Stimulated activated CD8-positive, alpha-beta memory T cell treated with anti-CD3 and anti-CD28 coated beads, Interleukin-2, amount 100 ng/mL, for 48 hours (primary cell): ENCODE measurements around the gene GBX1.

Experiments
- DNase-seq, 2 donors: peaks; one replicate each; pipeline ENCODE4 v3.0.0-alpha.2; 2020; ENCODE audit warnings: low read depth in 2 of 2

GBX1 gene

DNA sequence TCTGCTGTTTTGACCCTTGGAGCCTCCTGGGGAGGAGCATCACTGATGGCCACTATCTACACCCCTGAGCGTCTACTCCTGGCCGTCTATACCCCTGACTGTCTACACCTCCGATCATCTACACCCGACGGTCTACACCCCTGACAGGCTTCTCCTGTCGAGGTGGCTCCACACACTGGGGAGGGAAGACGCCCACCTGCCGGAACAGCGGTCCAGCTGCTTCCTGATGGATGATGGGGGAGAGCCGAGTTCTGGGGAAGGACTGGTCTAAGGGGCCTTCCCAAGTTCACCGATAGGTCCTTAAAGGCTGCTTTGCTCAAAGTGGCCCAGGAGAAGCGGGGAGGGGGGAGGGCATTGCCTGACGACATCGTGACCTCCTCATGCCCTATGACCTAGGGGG lies 39.4 kb downstream of the GBX1 start:
- no peak for DNase-seq

DNA sequence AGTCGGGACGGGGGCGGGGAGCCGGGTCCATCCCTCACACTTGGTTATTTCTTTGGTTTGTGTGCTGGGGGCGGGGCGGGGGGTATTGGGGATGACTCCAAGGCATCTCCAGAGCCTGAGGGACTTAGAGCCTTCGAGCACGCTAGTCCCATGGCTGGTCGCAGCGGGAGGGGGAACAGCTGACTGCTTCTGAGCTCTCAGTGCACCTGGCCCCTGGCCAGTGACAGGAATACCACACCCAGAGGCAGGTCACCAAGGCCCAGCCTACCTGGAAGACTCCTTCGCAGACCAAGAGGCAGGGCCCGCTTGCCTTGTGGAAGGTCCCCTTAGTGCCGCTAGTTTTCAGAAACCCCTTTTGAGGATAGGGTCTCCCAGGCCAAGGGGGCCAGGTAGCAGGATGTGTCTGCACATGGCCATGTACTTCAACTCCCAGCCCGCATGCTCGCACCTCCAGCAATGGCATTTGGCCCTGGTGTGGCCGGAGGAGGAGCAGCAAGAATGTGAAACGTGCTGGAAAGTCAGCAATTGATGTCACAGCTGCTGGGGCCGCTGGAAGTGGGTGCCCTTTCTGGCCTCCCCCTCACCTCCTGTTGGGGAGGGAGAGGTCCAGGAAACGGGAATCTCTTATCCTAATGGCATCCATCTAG lies 40.9 kb downstream of the GBX1 start:
- DNase-seq = no peak

DNA sequence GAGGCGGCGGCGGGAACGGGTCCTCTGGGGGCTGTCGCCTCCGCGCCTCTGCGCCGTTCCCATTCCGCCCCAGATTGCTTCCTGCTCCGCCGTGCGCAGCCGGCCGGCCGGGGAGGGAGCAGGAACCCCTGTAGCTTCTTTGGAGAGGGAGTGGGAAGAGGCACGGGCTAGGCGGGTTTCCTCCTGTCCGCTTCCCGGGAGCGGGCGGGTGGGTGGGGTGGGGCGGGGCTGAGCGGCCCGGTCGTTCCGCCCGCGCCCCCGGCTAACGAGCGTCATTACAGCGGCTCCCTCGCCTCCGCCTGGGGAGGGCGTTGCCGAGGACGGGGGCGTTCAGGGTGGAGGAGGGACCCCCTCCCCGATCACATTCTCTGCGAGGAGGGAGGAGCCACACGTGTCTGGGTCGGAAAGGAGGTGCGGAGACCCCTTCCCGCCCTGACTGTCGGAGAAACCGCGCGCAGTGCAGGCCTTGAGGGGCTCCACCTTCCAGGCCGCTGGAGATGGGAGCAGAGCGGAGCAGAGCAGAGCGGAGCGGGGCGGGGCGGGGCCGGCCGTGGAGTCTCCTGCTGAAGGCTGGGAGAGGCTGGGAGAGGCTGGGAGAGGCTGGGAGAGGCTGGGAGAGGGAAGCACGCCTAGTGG lies 41.5 kb downstream of the GBX1 start:
- DNase-seq = no peak

DNA sequence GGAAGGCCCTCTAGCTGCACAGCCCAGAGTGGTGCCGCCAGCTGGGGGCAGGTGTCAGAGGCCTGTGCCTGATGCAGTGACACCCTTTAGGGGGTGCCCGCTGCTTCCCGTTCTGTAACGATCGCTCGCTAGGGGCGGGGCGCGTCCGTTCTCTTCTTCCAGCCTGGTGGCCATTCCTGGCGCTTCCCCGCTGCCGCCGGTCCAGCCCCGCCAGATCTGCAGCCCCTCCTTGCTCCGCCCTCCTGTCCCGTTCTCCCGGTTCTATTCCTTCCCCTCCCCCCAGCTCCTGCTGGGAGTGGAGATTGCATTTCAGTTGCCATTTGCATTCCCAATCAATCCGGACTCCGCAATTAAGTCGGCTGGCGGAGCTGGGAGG lies 42.0 kb downstream of the GBX1 start:
- no peak for DNase-seq

DNA sequence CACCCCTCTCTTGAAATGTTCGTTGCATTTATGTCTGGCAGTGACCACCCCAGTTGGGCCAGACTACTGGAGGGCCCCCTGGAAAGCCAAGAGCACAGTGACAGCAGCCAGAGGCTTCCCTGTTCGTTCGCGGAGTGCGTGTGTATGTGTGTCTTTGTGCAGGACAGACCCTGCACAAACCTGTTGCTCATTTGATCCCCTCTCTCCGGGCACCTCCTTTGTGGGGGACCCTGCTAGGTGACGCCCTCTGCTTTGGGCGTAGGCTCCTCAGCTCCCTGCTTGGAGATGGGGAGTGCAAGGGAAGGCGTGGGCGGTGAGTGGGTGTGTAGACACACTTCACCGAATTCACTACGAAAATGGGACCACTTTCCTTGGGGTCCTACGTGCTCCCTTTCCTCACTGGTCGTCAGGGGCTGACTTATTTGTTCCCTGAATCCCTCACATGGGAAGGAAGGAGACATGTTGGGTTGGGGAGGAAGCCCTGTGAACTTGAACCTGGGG lies 42.5 kb downstream of the GBX1 start:
- DNase-seq = no peak

DNA sequence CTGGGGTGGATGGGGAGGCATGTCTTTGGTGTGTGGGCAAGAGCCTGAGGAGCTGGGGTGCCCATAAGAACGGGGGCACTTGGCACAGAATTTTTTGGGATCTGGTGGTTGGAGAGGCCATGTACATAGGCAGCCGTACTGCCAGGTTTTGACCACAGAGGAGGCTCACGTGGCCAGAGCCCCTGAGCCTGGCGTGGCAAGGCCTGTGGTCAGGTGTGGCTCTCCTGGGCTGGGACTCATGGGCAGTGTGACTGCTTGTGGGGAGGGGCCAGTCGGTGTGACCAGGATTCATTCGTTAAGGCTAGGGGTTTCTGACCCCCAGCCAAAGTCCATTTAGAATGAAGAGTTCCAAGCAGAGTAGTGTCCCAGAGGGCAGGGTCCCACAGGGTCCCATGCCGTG lies 43.0 kb downstream of the GBX1 start:
- no peak for DNase-seq

DNA sequence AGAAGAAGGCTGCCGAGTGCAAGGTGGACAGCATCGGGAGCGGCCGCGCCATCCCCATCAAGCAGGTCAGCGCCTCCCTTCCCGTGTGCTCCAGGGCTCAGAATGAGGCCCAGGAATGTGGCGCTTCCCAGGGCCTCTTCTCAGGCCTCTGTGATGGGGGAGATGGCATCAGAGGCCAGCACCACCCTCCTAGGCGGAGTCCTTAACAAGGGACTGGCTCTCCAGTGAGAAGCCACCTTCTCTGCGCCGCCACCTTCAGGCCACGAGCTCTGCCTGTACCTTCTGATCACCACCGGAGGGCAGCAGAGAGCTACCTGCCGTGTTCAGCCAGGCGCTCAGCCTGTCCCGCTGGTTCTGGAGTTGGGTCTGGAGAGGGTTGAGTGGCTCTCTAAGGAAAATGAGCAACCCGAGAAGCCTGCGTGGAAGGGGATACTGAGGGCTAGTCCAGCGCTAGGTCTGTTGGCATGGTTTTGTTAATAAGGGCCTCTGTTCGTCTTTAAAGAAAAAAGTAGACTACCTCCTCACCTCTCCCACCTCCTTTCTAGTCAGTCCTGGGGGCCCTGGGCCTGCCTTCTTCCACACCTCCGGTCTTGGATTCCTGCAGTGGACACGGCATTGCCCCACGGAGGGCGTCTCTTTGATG lies 43.6 kb downstream of the GBX1 start:
- DNase-seq = peak; percentile 66 to 68

DNA sequence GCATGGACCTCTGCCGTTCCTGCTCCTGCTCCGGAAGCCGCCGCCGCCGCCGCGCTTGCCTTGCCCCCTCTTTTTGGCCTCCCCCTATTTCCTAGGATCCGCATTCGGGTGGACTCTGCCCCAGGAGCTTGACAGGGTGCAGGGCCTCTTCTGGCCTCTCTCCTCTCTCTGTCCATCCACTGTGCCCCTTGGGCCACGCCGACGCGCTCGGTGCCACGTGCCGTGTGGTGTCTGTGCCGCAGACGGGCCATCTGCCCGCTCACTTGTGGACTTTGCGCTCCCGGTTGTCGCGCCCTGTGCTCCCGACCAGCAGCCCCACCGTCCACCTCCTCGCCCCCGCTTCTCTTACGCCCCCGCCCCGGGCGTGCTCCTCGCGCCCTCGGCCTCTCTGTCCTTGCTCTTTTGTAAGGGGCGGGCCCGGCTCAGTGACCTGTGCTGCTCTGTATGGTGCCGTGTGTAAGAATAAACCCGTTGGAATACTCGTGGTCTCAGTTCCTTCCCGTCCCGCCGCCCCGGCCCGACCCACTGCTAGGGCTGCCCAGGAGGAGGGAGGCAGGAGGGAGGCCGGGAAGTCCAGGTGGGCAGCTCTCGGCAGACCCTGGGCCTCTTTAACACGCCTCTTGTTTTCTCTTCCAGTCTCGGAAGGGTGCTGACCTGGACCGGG lies 44.2 kb downstream of the GBX1 start:
- DNase-seq = no peak

DNA sequence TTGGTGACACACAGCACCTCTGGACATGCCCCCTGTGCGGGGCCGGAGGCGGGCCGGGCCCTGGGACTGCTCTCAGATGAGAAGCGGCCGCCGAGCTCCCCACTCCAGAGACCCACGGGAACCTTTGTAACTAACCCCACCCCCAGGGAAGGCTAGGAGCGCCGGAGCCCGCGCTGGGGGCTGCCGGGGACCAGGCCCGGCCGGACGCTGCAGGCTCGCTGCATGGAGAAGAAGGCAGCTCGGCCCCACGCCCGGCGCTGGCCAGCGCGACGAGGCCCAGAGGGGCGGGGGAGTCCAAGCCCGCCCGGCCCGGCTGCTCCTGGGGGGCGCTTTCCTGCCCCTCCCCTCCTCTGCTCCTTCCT lies 44.7 kb downstream of the GBX1 start:
- DNase-seq = no peak

DNA sequence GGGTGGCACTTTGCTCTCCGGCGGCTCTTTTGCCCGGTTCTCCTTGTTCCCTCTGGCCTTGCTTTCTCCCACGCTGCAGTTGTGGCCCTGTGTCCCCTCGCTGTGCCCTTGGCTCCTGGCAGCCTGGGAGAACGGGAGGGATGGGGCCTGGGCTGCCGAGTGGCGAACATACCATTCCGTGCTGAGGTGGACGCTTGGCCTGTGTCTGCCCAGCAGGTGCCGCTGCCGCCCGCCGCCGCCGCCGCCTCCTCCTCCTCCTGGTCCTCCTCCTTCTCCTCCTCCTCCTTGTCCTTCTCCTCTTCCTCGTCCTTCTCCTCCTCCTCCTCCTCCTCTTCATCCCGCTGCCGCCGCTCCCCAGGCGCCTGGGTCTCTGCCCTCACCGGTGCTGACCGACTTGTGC lies 45.2 kb downstream of the GBX1 start:
- DNase-seq = no peak

DNA sequence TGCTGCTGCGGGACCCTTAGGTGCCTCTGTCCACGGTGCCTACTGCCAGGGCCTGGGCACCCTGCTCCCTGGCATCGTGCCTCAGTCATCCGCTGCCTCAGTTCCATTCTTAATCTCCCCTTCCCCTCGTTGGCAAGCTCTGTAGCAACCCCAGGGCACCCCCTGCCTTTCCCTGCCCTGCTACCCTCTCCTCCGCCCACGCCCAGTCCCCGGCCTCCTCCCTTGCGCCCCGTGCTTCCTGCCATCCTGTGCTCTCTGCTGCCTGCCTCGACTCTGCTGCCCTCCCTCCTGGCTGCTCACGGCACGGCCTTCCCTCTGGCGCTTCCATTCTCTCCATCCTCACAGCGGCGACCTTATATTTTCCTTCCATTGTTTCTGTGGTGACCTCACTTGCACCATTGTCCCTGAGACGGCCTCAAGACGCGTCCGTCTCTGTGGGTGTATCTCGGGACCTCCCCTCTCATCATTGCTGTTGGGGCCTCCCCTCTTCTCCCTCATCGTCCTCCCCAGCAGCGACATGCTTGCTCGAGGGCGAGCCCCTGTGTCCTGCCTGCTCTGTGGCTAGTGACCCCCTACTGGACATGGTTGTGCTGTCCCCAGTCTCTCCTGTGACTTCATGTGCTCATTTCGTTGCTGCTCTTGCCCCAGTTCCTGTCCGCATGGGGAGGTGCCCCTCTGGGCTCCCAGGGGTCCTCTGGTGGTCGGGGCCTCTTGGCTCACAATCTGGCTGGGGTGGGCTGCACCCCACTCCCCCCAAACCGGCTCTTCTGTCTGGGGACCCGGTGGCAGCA lies 45.9 kb downstream of the GBX1 start:
- no peak for DNase-seq

DNA sequence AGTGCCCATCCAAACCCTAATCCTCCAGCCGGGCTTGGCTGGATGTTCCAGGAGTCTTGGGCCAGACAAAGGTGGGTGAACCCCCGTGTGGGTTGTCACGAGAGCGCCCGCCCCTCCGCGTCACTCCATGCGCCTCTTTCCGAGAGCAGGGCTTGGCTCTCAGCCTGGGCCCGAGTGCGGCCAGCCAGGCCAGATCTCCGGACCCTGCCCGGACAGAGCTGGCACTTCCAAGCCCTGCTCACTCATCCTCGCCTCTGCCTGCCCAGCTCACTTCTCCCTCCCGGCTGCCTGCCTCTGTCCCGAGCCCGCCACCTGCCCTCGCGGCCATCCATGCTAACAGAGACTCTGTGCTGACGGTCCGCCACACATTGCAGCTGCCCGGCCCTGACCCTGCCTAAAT lies 46.6 kb downstream of the GBX1 start:
- DNase-seq = no peak

DNA sequence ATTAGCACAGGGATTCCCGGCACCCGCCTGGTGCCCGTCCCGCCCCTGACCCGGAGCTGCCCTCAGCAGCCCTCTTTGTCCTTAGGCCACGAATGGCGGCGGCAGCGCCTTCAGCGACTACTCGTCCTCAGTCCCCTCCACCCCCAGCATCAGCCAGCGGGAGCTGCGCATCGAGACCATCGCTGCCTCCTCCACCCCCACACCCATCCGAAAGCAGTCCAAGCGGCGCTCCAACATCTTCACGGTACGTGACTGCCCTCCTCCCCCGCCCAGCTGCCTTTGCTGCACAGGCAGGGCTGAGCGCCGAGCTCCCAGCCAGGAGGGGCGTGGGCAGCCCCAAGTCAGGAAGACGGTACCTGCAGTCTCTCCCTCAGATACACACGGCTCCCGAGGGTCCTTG lies 47.6 kb downstream of the GBX1 start:
- no peak for DNase-seq

DNA sequence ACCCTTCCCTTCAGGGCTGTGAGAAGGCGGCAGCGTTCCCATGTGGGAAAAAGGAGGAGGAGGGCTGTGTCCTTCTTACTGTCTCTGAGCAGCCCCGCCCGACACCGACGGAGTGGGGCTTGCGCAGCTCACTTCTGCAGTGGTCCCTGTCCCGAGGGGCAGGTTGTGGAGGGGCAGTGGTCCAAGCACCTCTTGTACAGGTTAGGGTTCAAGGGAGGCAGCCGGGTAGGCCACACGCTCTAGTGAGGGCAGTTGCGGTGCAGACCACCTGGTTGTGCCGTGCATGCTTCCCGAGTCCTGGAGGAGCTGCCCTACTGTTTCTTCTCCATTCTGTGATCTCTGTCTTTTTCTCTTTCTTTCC lies 48.5 kb downstream of the GBX1 start:
- no peak for DNase-seq

DNA sequence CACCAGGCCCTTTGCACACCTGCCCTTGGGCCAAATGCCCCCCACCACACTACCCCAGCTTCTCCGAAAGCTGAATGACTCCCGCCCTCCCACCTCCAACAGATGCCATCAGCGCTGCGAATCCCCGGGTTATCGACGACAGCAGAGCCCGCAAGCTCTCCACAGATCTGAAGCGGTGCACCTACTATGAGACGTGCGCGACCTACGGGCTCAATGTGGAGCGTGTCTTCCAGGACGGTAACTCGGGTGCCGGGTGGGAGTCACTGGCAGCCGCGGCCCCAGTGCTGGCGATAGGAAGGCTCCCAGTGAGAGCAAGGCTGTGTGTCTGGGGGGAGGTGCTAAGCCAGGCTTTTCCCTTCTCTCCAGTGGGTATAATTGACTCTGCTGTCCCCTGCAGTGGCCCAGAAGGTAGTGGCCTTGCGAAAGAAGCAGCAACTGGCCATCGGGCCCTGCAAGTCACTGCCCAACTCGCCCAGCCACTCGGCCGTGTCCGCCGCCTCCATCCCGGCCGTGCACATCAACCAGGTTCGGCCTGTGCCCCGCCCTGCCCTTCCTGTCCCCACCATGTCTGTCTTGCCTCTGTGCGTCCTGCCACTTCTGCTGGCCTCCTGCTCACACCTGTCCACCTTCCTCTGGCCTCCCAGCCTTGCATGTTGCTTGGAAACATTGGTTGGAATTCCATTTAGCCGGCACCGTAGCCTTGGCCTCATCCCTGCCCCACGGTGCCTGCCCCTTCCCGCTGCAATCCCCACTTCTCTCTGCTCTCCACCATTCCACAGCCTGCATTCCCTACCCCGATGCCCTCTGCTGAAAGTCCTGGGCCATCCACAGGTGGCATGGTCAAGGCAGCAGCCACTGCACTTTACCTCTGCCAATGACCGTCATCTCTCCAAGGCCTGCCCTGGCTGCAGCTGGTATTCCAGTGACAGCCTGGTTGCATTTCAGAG lies 49.1 kb downstream of the GBX1 start:
- DNase-seq = no peak

DNA sequence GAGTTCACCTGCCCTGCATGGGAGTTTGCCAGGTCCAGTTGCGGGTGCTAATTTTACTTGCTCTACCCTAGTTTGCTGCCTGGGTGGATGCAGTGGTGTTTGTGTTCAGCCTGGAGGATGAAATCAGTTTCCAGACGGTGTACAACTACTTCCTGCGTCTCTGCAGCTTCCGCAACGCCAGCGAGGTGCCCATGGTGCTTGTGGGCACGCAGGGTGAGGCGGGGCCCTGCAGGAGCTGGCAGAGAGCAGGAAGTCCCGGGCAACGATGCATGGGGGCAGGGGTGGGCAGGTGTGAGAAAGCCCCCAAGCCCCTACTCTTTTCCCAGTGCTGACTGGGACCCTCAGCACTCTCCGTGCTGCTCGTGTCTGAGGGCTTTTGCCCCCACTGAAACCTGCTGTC lies 49.9 kb downstream of the GBX1 start:
- no peak for DNase-seq

DNA sequence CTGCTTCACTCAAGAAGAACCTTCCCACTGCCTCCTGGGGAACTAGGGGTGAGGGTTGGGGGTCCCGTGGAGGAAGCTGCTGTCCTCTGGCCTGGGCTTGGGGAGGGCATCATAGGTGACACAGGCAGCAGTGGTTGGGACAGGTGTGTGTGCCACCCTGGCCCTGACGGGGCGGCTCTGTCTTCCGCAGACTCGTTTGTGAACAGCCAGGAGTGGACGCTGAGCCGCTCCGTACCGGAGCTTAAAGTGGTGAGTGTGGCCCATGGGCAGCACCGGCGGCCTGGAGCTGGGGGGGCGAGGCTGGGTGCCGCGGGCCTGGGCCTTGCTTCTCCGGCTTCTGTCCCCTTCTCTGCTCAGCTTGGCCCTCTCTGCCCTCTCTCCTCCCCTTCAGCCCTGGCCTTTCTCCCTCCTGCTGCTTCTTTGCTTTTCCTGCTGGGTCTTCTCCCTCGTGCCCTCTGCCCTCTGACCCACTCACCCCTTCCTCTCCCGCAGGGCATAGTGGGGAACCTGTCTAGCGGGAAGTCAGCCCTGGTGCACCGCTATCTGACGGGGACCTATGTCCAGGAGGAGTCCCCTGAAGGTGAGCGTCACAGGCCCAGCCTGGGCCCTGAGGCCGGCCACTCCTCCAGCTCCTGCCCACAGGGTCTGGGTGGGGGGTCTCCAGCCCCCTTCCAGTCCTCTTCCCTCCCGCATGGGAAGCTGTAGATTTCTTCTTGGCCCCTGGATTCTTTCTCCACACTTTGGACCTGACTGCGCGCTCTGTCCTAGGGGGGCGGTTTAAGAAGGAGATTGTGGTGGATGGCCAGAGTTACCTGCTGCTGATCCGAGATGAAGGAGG lies 50.7 kb downstream of the GBX1 start:
- DNase-seq = no peak

DNA sequence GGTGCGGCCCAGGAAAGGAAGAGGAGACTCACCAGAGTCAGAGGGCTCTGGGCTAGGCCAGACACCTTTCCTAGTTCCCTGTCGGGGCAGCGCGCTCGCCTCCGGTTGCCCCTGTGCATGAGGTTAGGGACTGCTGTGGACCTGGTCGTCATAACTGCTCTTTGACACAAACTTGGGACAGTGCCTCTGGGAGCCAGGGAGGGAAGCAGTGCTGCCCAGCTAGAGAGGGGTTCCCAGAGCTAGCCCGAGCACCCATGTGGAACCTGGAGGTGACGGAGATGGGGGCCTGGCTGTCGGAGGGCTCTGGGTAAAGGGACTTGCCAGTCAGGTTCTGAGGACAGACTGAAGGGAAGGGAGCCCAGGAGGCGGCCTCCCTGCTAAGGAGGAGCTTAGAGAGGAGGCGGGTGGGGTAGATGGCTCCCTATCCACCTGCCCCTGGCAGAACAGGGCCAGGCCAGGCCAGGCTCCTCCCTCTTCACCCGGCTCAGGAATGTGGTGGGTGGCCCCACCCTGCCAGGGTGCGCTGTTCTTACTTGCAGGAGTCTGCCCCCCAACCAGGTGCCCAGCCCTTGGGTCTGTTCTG lies 51.6 kb downstream of the GBX1 start:
- no peak for DNase-seq

DNA sequence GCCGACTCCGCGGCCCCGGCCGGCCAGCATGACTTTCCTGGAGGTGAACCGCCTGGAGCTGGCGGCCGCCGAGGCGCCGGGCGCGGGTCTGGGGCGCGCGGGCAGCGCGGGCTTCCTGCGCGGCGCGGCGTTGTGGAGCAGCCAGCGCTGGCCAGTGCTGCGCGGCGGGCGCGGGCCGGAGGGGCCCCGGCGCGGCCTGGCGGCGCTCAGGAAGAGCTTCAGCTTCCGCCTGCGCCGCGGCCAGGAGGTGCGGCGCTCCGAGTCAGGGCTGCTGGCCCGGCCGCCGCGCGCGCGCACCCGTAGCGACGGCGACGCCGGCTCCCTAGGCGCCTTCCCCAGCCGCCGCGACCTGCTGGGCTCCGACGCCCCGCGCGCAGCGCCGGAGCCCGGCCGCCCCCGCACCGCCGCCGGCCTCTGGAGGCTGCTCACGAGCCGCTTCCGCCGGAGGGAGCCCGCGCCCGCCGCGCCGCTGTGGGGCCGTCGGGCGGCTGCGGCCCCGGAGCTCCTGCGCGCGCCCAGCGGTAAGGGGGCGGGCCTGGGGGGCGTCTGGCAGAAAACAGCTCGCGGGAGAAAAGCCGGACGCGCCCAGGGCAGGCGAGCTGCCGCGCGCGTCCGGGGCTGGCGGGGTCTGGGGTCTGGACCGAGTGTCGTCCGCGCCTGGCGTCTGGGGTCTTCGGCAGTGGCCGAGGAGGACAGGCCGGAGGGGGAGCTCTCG lies 52.2 kb downstream of the GBX1 start:
- peak; percentile 23 to 26 for DNase-seq
